Dedifferentiated amniotic fluid mesenchymal stem cell (primary cell): ENCODE results near the gene EPB41L4B.

Experiments used
- DNase-seq: peaks from one replicate; pipeline ENCODE4 v3.0.0-alpha.2; 2016; ENCODE audit errors: extremely low spot score

The EPB41L4B gene

GRCh38 chr9:109270971-109271925, 49.6 kb downstream of the EPB41L4B start:
- DNase-seq = no peak

- DNase-seq = no peak
Observed at GRCh38 chr9:109270441-109270840, 50.4 kb downstream of the EPB41L4B start.

- DNase-seq = no peak
Observed at GRCh38 chr9:109269839-109270238, 51.0 kb downstream of the EPB41L4B start.

- DNase-seq = no peak
Observed at GRCh38 chr9:109269081-109269480, 51.8 kb downstream of the EPB41L4B start.

GRCh38 chr9:109267555-109267954, 53.3 kb downstream of the EPB41L4B start:
- DNase-seq = no peak

GRCh38 chr9:109264877-109265587, 55.8 kb downstream of the EPB41L4B start:
- DNase-seq = peak; percentile 26

- DNase-seq = no peak
Observed at GRCh38 chr9:109263358-109263757, 57.5 kb downstream of the EPB41L4B start.

- no peak for DNase-seq
Observed at GRCh38 chr9:109258481-109259302, 62.2 kb downstream of the EPB41L4B start.

GRCh38 chr9:109256336-109256735, 64.5 kb downstream of the EPB41L4B start:
- DNase-seq = no peak

GRCh38 chr9:109255394-109255793, 65.5 kb downstream of the EPB41L4B start:
- DNase-seq = no peak

- peak; percentile 64 for DNase-seq
Observed at GRCh38 chr9:109254317-109254716, 66.5 kb downstream of the EPB41L4B start.

- DNase-seq = peak; percentile 35
Observed at GRCh38 chr9:109253637-109254284, 67.1 kb downstream of the EPB41L4B start.

GRCh38 chr9:109253241-109253636, 67.6 kb downstream of the EPB41L4B start:
- DNase-seq = no peak

- no peak for DNase-seq
Observed at GRCh38 chr9:109252291-109252690, 68.6 kb downstream of the EPB41L4B start.

GRCh38 chr9:109251776-109252106, 69.1 kb downstream of the EPB41L4B start:
- DNase-seq = no peak

GRCh38 chr9:109251080-109251775, 69.6 kb downstream of the EPB41L4B start:
- DNase-seq = no peak

- no peak for DNase-seq
Observed at GRCh38 chr9:109250771-109251079, 70.1 kb downstream of the EPB41L4B start.

GRCh38 chr9:109250311-109250741, 70.5 kb downstream of the EPB41L4B start:
- no peak for DNase-seq

- DNase-seq = no peak
Observed at GRCh38 chr9:109249615-109250014, 71.2 kb downstream of the EPB41L4B start.

- DNase-seq = no peak
Observed at GRCh38 chr9:109248133-109248581, 72.7 kb downstream of the EPB41L4B start.

GRCh38 chr9:109247228-109247627, 73.6 kb downstream of the EPB41L4B start:
- no peak for DNase-seq
